MM.1S (cell line): ENCODE data around the gene NME4.

Experiments
- EZH2phosphoT487 ChIP-seq: fragments of 300-600 bp; sonication (generic); IDR thresholded peaks from 2 replicates; pipeline ENCODE4 v1.6.1; 2018; ENCODE audit warnings: antibody characterized with exemption, low read length
- TF ChIP-seq, protein P1 (sequence below): fragments of 300-600 bp; sonication (generic); IDR thresholded peaks from 2 replicates; pipeline ENCODE4 v1.5.1; 2016; ENCODE audit warnings: antibody characterized with exemption, low read length, mixed read lengths

DNA sequence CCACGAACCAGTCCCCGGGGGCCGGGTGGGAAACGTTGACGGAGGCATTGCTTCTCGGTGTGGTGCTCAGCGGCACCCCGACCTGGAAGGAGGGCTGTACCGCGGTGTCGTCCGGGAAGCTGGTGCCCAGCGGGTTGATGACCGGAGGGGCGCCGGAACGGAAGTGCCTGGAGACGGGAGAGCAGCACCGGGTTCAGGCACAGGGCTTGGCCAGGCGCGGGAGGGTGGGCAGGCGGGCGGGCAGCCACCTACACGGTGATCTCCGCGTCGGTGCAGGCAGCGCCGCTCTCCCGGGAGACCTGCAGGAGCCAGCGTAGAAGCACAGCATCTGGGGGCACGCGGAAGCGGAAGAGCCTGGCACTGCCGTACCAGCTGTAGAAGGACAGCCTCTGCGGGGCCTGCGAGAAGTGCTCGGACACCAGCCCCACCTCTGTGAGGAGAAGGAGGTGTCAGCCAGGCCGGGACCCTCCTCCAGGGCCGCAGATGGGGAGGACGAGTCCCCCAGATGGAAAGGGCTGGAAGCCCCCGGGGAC, 19.5 kb upstream of the NME4 start:
- TF ChIP-seq, protein P1, sequence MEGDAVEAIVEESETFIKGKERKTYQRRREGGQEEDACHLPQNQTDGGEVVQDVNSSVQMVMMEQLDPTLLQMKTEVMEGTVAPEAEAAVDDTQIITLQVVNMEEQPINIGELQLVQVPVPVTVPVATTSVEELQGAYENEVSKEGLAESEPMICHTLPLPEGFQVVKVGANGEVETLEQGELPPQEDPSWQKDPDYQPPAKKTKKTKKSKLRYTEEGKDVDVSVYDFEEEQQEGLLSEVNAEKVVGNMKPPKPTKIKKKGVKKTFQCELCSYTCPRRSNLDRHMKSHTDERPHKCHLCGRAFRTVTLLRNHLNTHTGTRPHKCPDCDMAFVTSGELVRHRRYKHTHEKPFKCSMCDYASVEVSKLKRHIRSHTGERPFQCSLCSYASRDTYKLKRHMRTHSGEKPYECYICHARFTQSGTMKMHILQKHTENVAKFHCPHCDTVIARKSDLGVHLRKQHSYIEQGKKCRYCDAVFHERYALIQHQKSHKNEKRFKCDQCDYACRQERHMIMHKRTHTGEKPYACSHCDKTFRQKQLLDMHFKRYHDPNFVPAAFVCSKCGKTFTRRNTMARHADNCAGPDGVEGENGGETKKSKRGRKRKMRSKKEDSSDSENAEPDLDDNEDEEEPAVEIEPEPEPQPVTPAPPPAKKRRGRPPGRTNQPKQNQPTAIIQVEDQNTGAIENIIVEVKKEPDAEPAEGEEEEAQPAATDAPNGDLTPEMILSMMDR, result no peak
- TF ChIP-seq EZH2phosphoT487, result no peak
